ENCODE data around the gene PLAA. TPM values are rescaled to one million over a fixed set of nuclear protein-coding genes. Genes with fewer than 3 reads are reported as not detected.

The PLAA gene
- total and polyA plus RNA-seq, 2 experiments from 2014 or later = 26.3 to 27.5 TPM

DNA sequence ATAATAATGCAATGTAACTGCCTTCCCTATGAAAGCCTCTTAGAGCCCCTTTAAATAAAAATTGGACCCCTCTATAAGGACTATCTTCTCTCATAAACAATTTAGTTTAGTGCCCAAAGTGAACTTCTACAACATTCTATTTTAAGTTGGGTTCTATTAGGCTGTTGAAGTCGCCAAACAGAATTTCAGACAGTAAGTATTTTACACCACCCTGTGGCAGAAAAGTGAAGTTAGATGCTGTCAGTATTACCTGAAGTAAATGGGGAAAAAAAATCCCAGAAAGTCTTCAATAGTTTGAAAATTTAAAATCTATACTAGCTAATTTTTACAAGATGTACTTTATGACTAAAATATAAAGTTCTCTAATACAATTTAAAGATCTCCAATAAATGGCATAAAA, 84.0 kb downstream of the PLAA start:
- no peaks in the 10 kb centered on the region for H3K79me2 ChIP-seq (ENCODE audit: insufficient read depth)
- H3K4me1 ChIP-seq (ENCODE audit: insufficient read depth) = no peaks in the 10 kb centered on the region
- H3K27ac ChIP-seq = no peak overlapping the region
- no peaks in the 10 kb centered on the region for H4K20me1 ChIP-seq (ENCODE audit: insufficient read depth)
- TF ChIP-seq EZH2 (IDR thresholded peaks at IDR 0.05; ENCODE audit: insufficient read depth, poor library complexity, severe bottlenecking) = no peak
- TF ChIP-seq EZH2phosphoT487 (IDR thresholded peaks at IDR 0.05; ENCODE audit: insufficient read depth, low read depth) = no peak
- H2AFZ ChIP-seq = no peak overlapping the region
- DNase-seq = peak; percentile 44
- no peak overlapping the region for H3K9ac ChIP-seq
- 5 to 9% methylated on average over 1 of the region's 1 CpG for WGBS, 2 experiments (ENCODE audit: low coverage in 1 of 2, low lambda C conversion rate in 2 of 2, missing lambda C conversion rate in 2 of 2)
- no peak overlapping the region for H3K4me2 ChIP-seq (ENCODE audit: unreplicated experiment)
- in situ Hi-C loops (cut with MboI) = no loop called here
- no peaks in the 10 kb centered on the region for H3K9me3 ChIP-seq (ENCODE audit: low read depth)
- H3K9me2 ChIP-seq (ENCODE audit: insufficient read depth) = no peaks in the 10 kb centered on the region
- no peak overlapping the region for H3K4me3 ChIP-seq
- H3F3A ChIP-seq (ENCODE audit: insufficient read depth) = no peaks in the 10 kb centered on the region
- no peaks in the 10 kb centered on the region for H3K36me3 ChIP-seq (ENCODE audit: low read depth)
- no peaks in the 10 kb centered on the region for H3K27me3 ChIP-seq (replicated peaks; ENCODE audit: insufficient read depth)

DNA sequence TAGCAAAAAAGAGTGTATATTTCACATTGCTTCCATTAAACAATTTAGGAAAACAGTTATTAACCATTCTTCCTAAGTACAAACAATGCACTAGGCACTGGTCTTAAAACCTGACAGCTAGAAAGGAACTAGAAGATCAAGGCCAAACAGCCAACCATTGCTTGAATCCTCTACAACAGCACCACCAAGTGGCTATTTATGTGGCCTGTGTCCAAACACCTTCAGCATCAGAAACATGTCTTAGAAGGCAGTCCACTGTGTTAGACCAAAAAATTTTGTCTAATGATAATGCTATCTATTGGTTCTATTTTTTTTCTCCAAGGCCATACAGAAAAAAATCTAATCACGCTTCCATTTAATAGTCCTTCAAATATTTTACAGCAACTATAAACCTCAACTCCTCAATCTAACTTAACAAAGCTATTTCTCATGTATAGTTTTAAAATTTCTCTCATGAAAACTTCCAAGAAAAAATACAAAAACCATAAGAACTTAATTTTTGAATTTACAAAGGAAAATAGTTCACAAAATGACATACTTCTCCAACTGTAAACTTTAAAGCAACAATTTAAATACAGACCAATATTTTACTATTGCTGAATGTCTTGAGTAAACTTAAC, 90.5 kb downstream of the PLAA start:
- WGBS, 2 experiments (ENCODE audit: low coverage in 1 of 2, low lambda C conversion rate in 2 of 2, missing lambda C conversion rate in 2 of 2) = 68 to 82% methylated on average over 1 of the region's 1 CpG
- Histone ChIP-seq H3K4me3 (no peak overlapping the region), H3F3A (ENCODE audit: insufficient read depth) (no peaks in the 10 kb centered on the region), H2AFZ (no peak overlapping the region), H4K20me1 (ENCODE audit: insufficient read depth) (no peaks in the 10 kb centered on the region), H3K27ac (no peak overlapping the region), H3K36me3 (ENCODE audit: low read depth) (no peaks in the 10 kb centered on the region), H3K4me1 (ENCODE audit: insufficient read depth) (no peaks in the 10 kb centered on the region), H3K9ac (no peak overlapping the region), H3K79me2 (ENCODE audit: insufficient read depth) (no peaks in the 10 kb centered on the region), H3K9me2 (ENCODE audit: insufficient read depth) (no peaks in the 10 kb centered on the region), H3K27me3 (replicated peaks; ENCODE audit: insufficient read depth) (no peaks in the 10 kb centered on the region), H3K4me2 (ENCODE audit: unreplicated experiment) (no peak overlapping the region), H3K9me3 (ENCODE audit: low read depth) (no peaks in the 10 kb centered on the region)
- in situ Hi-C loops (cut with MboI) = loop anchor here (10.0 kb wide), 1 partner anchor 112 kb away; no protein-coding TSS in a partner anchor
- TF ChIP-seq EZH2 (IDR thresholded peaks at IDR 0.05; ENCODE audit: insufficient read depth, poor library complexity, severe bottlenecking) = no peak
- no peak for TF ChIP-seq EZH2phosphoT487 (IDR thresholded peaks at IDR 0.05; ENCODE audit: insufficient read depth, low read depth)
- peak; percentile 56 for DNase-seq

Small RNA genes within 50 kb of the gene (small RNA-seq; reads per million reads assigned to genes)
- not detected for gene RN7SL100P (ENCODE audit: low read depth, low replicate concordance)

Other genes starting within 250 kb of the PLAA start
- gene CAAP1, start 54.4 kb downstream of the PLAA start, total RNA-seq (2014; rRNA removed; shearing (Covaris generic)) = 17.2 and 23.1 TPM in 2 replicates
- gene CAAP1, start 54.4 kb downstream of the PLAA start, polyA plus RNA-seq (2016; fragmentation: Nextera tagmentation; extraction: Ambion mirVana) = 17.2 and 19.8 TPM in 2 replicates
- gene IFT74, start 9.2 kb upstream of the PLAA start, total RNA-seq (2014; rRNA removed; shearing (Covaris generic)) = 9.6 and 10.1 TPM in 2 replicates
- gene IFT74, start 9.2 kb upstream of the PLAA start, polyA plus RNA-seq (2016; fragmentation: Nextera tagmentation; extraction: Ambion mirVana) = 18.4 and 20.9 TPM in 2 replicates
- not detected in 2 replicates for gene LRRC19, start 58.4 kb upstream of the PLAA start, total RNA-seq (2014; rRNA removed; shearing (Covaris generic))
- 0.10 TPM in 1 of 2 replicates, not detected in the other for gene LRRC19, start 58.4 kb upstream of the PLAA start, polyA plus RNA-seq (2016; fragmentation: Nextera tagmentation; extraction: Ambion mirVana)
- gene TEK, start 162.0 kb upstream of the PLAA start, total RNA-seq (2014; rRNA removed; shearing (Covaris generic)) = 7.1 and 10.2 TPM in 2 replicates
- 4.3 and 5.0 TPM in 2 replicates for gene TEK, start 162.0 kb upstream of the PLAA start, polyA plus RNA-seq (2016; fragmentation: Nextera tagmentation; extraction: Ambion mirVana)